Dedifferentiated amniotic fluid mesenchymal stem cell (primary cell): ENCODE measurements around the gene CLCN7.
"Not testable (repeated sequence)": the region's sequence is repeated elsewhere in the genome, so short reads cannot be mapped to it uniquely, and the experiment has no call there.

ENCODE experiments used
- DNase-seq: peaks from one replicate; pipeline ENCODE4 v3.0.0-alpha.2; 2016; ENCODE audit errors: extremely low spot score

Gene CLCN7

DNA sequence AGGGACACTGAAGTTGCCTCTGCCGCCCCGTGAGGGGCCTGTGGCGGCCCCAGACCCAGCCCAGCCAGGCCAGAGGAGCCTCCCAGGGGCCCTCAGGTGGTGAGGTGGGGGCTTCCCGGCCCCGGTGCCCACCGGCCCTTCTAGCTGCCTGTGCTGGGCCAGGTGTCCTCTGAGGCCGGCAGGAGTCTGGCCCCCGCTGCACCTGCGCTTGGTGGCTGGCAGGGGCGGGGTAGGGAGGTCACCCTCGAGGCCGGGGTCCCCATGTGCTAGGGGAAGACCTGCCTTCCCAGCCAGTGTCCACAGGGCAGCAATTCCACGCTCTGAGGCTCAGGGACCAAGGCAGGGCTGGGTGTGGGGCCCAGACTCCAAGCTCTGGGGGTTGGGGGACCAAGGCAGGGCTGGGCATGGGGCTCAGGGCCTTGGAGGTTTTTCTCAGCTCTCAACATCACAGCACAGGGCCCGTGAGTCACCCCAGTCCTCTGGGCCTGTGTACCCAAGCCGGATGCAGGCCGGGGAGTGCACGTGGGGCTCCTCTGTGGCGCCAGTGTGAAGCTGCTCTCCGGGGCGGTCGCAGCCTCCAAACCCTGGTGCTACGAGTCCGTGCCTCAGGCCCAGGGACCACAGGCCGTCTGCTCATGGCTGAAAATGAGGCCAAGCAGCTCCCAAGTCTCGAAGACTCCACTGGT lies 29.2 kb downstream of the CLCN7 start:
- DNase-seq = no peak

- no peak for DNase-seq
These were observed 29.9 kb downstream of the CLCN7 start for GRCh38 chr16:1444730-1445517.

DNA sequence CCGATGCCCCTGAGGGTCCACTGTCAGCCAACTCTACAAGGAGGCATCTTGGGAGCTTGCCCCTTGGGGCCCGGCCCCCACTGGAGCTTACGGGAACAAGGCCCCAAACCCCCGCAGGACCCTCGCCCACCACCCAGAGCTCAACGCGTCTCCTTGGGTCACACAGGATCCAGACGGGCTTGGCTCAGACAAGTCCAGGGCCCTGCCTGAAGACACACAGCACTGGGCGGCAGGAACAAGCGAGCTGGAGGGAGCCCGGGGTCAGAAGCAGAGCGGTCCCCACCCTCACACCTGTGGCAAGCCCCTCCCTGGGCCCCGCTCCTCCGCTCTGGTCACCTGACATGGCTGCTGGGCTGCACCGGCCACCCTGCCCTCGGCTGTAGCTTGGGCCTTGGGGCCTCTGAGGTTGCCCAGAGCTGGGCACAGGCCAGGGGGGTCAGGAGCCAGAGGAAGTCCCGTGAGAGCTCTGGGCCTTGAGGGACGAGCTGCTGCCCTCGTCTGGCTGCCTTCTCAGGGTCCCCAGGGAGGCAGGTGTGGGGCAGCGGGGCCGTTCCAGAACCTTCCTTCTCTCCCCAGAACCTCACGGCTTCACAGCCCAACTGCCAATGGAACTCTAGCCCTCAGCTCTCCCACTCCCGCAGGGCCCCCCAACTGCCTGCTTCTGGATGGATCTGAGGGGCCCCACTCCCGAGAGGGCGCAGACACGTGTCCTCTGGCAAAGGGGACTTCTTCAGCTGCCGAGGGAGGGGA lies 30.7 kb downstream of the CLCN7 start, which contains the start of gene CCDC154:
CCDC154 (minus strand) TSS at position 577 of the 750 bp plus-strand sequence; CDS start at position 343, 234 bp downstream.
- DNase-seq = no peak

DNA sequence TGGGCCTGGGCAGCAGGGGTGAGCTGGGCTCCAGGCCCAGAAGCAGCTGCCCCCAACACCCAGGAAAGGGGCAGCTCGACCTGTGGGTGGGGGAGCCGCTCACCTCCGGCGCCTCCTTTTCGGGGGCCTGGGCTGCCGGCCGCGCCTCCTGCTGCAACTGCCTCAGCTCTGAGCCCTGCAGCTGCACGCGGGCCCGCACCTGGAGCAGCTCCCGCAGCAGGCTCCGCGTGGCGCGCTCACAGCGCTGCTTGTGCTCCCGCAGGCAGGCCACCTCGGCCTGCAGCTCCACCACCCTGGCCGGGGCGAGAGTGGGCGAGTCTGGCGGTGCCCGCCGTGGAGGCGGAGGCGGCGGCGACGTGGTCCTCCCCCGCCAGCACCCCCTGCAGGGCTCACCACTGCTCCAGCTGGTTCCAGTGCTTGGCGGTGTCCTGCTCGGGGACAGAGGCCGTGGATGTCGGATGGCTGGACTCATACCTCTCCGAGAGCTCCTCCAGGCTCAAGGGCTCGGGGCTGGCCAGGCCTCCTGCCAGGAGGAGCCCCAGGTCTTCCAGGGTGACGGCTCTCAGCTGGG lies 31.3 kb downstream of the CLCN7 start:
- DNase-seq = no peak

- no peak for DNase-seq
These were observed 32.1 kb downstream of the CLCN7 start for GRCh38 chr16:1442697-1443096.

- DNase-seq = no peak
These were observed 33.4 kb downstream of the CLCN7 start for GRCh38 chr16:1441391-1441829.

- not testable (repeated sequence) for DNase-seq
These were observed 35.1 kb downstream of the CLCN7 start for GRCh38 chr16:1439699-1440074.

GRCh38 chr16:1439058-1439698 lies 35.6 kb downstream of the CLCN7 start:
- DNase-seq = no peak

DNA sequence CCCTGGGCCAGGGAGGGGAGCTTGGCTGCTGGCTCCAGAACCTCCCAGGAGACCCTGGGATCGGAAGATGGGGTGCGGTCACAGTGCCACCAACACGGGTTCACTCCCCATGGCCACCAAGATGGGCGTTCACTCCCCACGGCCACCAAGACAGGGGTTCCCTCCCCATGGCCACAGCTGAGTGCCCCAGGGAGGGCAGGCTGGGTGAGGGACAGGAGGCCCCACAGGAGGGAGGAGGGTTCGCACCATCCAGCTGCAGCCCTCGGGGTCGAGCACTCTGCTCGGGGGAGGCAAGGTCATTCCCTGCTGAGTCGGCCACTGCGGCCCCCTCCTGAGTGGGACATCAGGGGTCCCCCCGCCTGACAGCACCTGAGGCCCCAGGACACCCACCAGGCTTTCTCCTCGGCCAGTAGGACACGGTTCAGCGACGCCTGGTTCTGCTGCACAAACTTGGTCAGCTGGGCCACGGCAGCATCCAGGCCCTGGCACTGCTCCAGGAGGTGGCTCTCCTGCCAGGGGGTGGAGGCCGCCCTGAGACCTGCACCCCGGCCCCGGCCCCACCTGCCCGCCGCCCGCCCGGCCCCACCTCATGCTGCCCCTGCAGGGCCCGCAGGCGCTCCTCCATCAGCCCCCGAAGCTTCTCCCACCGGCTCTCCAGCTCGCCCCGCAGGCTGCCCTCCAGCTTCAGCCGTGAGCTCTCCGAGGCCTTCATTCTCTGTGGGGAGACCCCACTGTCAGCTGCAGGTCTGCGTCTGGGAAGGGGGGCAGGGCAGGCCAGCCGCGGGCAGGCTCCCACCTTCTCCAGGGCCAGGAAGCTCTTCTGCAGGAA lies 36.4 kb downstream of the CLCN7 start:
- no peak for DNase-seq

DNA sequence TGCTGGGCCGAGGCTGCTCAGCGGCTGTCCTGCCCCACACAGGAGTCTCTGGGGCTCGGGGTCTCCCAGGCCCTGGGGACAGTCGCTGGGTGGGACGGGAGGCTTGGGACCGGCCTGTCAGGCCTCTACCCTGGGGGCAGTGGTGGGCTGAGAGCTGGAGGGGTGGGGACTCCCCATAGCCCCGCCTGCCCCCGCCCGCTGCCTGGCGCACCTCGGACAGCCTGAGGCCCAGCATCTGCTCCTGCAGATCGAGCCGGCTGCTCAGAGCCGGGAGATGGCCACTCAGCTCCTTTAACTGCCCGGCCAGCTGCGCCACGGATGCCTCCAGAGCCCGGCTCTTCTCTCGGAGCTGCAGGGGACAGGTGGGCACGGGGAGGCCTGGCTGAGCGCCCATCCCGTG lies 37.2 kb downstream of the CLCN7 start:
- no peak for DNase-seq

DNA sequence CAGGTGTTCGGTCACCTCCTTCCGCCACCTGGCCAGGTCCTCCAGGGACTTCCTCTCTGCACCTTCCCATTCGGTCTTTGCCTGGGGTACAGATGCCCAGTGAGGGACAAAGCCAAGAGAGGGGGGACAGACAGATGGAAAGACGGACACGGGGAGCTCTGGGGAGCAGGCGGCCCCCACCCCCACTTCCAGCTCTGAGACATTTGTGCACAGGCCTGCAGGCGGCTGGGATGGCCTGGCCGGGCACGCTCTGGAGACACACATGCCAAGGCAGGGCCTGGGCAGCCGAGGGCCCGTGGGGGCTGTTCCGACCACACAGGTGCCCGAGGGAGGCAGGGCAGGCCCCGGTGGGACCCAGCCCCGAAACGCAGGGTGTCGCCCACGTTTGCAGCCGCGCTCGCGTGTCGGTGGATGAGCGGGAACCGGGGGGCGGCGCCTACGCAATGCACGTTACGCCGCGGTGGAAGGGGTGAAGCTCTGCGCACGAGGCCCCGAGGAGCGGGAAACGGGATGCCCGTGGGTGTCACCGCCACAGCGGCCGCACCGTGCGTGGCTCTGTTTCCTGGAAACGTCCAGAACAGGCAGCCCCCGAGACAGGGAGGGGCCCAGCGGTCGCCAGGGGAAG lies 38.0 kb downstream of the CLCN7 start:
- no peak for DNase-seq

GRCh38 chr16:1435921-1436697 lies 38.7 kb downstream of the CLCN7 start:
- DNase-seq = no peak

DNA sequence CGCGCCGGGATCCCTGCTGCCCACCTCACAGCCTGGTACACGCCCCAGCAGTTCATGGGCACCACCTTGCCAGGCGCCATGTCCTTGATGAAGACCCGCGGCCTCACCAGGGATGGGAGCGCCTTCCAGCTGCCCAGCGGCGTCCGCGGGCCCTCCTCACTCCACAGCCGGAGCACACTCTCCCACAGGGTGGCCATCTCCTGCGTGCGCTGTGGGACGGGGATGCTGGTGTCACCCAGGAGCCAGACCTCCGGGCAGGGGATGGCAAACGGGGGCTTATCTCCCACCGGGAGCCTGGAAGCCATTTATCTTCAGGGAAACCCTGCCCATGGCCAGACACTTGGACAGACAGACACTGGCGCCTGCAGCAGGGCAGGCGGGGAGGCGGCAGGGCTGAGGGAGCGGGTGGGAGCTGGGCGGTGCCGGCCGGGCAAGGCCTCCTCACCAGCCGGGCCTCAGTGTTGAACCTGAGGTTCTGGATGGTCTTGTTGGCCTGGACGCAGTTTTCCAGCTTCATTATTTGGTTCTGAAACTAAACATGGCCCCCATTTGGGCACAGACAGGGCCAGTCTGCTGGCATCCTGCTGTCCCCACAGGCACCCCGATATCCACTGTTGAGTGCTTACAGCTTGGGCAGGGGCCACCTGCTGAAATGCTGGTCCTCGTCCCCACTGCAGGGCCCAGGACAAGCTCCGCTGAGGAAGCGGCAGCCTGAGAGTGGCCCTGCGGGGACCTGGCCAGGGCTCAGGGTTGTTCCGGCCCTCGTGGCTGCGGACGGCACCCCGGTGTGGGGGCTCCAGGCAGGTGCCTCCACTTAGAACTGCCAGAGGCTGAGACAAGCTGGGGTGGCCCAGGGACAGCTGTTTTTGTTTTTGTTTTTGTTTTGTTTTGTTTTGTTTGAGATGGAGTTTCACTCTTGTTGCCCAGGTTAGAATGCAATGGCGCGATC lies 39.9 kb downstream of the CLCN7 start:
- no peak for DNase-seq

DNA sequence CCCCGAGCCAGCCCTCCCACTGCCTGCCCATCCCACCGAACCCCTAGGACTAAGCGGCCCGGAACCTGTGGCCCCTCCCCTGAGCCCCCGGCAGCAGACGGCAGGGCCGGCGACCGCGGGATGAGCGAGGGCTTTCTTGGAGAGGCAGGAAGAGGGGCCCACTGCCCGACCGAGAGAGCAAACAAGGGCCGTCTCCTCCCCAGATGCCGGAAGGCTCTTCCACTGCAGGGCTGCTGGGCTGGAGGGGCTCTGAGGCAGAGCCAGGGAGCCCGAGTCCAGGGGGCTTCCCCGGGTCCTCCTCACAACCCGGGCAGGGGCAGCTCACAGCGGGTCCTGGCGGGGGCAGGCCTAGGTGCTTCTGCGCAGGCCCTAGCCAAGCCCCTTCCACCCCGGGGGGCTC lies 41.1 kb downstream of the CLCN7 start:
- DNase-seq = no peak

GRCh38 chr16:1433263-1433560 lies 41.6 kb downstream of the CLCN7 start:
- DNase-seq = no peak

DNA sequence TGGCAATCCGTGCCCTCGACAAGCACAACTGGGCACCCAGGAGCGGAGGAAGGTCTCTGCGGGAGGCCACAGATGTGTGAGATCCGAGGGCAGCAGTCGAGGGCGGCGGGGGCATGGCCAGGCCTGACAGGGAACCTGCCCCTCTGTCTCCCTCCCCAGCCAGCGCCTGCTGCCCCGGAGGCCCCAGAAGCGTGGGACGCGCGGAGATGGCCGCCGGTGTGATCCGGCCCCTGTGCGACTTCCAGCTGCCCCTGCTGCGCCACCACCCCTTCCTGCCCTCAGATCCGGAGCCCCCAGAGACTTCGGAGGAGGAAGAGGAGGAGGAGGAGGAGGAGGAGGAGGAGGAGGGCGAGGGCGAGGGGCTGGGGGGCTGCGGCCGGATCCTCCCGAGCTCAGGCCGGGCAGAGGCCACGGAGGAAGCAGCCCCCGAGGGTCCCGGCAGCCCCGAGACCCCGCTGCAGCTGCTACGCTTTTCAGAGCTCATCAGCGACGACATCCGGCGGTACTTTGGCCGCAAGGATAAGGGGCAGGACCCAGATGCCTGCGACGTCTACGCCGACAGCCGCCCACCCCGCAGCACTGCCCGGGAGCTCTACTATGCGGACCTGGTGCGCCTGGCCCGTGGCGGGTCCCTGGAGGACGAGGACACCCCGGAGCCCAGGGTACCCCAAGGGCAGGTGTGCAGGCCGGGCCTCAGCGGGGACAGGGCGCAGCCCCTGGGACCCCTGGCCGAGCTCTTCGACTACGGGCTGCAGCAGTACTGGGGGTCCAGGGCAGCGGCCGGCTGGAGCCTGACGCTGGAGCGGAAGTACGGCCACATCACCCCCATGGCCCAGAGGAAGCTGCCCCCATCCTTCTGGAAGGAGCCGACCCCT lies 42.2 kb downstream of the CLCN7 start:
- no peak for DNase-seq

DNA sequence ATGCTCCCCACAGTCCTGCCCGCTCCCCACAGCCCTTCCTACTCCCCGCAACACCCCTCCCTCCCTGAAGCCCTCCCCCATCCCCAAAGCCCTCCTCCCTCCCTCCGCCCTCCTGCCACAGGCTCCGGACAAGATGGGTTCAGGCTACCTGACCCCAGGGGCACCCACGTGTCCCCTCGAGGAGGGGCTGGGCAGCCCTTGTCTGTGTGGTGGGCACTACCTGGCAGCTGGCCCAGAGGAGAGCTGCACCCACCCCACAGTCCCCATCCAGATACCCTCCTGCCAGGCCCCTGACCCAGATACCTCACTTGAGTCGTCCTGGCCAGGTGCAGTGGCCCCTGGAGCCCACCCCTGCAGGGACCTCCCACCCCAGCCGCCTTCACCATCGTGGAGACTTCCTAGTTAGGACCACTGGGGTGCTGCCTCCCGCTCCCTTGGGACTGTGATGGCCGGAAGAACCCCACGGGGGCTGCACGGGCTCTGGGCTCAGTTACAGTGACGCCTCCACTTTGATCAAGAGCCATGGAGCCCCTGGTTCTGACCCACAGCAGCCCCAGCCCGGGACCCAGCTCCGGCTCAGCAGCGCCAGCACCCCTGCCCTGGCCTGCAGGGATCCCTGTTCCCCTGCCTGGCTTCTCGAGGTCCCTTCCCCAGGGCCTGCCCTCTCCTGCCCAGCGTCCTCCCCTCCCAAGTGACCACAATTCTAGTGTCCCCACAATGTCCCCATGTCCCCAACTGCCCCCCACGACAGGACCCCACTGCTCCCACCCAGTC lies 43.1 kb downstream of the CLCN7 start:
- no peak for DNase-seq
